ENCODE results near the gene CAMTA1. TPM values are rescaled to one million over a fixed set of nuclear protein-coding genes. Genes with fewer than 3 reads are reported as not detected.
A peak's percentile ranks its signal among the peaks of the same experiment; 100 is the strongest.

Gene CAMTA1
- total RNA-seq, 1 donor from 2014 or later, result 30.6 TPM

DNA sequence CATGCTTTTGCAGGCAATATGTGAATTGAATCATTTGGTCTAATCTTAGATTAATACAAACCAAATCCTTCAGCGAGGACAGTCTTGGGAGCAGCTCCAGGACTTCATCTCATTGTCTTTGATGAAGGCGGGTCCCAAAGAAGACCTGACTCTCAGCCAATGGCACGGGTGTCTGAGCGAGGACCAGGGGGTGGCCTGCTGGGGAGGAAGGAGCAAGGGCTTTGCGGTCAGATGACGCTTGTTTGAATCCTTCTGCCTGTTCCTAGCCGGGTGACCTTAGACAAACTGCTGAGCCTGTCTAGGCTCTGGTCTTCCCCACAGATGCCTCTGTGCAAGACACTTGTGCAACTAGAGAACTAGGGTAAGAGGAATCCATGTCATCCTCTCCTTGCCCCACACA is 673.7 kb downstream of the CAMTA1 start:
- no peak for DNase-seq

DNA sequence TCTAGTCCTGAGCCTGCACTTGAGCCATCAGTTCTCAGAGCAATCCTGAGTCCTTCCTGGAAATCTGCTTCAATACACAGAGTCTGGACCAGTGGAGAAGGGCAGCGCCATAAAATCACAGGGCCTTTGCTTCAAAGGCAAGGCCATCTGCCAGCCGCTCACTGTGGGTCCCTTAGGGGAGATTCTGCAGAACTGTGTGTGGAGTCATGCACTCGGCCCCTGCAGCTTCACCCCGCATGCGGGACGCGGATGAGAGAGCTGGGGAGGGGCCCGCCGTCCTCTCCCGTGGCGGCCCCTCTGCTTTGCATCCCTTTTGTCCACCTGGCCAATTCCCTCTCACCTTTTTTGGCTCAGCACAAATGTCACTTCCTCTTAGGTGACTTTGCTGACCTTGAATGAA is 674.7 kb downstream of the CAMTA1 start:
- no peak for DNase-seq

DNA sequence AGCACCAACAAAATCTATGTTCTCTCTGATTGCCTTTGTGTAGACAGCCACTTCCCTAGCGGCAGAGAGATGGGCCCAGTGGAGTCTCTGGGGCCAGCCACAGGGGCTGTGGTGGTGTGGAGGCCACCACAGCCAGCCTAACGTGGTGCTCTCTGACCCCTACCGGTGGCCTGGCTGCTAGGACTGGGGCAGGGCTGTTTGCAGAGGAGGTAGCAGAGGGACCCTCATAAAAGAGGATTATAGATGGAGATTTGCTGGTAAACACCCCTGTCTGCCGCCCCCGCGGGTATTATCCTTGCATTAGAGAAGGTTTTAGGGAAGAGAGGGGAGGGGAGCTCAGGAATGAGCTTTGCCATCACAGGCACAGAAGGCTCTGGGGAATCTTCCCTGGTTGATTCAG is 675.6 kb downstream of the CAMTA1 start:
- DNase-seq, result no peak

DNA sequence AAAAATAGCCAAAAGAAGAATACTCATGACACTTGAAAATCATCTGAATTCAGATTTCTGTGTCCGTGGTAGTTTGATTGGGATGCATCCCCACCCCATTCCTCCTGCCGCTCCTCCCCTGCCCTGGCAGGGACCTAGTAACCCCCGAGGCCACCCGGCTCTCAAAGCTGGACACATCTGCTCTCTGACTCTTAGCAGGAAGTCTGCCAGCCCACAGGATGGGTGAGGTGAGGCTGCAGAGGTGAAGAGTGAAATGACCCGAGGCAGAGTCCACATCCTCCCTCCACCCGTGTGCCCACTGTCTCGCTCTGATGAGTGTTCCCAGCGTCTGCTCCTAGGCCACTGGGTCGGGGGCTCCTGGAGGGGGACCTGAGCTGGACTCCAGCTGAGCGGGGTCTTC is 677.4 kb downstream of the CAMTA1 start:
- DNase-seq, result no peak

DNA sequence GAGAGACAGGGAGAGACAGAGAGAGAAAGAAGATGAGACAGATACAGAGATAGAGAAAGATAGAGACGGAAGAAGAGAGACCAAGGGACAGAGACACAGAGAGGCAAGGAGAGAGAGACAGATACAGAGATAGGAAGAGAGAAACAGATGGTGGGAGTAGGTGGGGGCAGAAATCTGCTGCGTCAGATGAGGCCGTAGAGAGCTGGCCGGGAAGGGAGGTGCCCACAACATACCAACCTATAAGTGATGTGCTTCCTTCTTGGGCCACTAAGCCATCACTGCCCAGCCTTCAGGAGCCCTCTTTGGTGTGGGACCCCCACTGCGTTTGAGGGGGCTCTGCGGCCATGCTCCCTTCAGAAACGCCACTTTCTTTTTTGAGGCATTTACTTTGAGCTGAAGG is 678.3 kb downstream of the CAMTA1 start:
- DNase-seq, result no peak

DNA sequence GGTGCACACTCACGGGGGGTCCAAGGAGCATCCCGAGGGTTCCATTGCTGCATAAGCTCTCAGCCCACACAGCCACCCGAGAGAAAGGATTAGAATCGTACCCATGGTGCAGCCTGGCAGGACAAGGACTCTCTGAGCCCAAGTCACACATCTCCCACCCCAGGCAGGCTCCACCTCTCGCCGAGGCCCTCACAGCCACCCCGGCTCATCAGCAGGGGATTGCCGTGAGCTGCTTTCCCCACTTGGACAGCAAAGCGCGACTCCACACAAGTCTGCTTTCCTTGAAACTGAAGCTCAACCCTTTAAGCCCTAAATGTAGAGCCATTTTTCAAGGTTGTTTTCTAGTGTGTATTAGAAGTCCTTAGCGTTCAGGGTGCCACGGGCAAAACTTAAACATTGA is 679.5 kb downstream of the CAMTA1 start:
- DNase-seq, result no peak

DNA sequence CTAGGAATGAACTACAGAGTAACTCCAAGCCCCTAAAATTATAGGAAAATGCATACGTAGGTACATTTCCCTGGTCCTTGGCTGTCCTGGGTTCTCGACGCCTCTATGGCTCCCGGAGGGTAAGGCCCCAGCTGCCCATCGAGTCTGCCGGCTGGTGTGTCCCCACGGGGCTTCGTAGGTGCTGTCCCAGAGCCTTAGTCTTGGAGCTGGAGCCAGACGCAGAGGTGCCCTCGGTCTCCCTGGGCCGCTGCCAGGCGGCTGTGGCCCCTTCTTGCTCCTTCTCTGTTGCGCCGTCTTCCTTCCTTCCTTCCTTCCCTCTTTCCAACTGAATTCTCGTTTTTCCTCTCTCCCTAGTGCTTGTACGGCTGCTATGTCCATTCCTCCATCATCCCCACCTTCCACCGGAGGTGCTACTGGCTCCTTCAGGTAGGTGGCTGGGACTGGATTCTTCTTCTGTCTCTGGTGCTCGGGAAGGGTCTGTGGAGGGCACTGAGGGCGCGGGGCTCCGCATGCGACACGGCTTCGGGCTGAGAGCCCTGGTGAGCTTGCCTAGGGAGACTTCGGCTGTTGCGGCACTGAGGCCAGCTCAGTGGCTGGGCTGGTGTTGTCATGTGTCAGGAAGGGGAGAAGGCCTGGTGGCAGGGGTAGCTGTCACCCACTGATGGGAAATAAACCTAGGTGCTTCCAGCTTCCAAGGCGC is 682.4 kb downstream of the CAMTA1 start:
- no peak for DNase-seq

DNA sequence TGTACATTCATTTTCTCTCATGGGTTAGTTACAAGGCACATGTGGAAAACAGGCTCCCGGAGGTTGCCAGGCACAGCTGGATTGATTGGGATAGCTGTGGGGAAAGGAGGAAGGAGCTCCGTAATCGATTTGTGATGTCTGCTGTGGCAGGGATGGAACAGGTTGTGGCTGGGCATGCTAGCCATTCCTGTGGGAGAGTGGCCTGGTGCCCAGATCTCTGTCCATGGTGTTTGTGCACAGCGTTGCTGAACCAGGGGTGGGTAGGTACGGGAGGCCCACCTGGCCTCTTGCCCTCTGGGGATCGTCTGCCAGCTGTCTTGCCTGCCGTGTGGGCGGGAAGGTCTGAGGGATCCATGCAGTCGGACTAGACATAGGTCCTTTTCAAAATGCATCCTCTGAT is 683.0 kb downstream of the CAMTA1 start:
- DNase-seq, result no peak

DNA sequence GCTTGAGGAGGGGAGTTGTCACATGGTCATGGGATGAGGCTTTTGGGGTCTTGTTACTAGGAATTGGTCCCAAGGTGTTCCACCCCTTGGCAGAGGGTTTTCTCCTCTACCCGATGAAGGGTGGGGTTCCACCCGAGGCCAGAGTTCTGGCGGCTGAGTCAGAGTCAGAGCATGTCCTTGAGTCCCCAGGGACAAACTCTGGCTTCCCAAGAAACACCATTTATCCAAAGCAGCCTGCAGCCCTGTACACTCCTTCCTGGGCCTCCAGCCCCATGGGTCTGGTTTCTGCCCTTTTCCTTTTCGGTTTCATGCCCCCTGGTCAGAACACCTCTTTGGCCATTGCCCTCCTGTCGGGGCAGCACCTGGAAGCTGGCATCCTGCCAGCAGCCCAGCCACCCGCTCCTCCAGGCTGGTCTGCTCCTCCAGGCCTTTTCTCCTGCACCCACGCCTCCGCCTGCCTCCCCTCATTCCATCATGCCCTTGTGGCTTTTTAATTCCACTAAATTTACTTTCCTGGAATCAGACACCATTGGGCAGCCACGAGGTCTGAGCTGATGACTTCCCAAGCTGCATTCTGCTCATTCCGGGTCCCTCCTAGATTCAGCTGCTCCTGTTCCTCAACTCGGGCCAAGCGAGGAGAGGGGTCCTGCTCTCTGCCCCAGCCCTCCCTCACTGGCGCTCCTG is 684.1 kb downstream of the CAMTA1 start:
- no peak for DNase-seq

DNA sequence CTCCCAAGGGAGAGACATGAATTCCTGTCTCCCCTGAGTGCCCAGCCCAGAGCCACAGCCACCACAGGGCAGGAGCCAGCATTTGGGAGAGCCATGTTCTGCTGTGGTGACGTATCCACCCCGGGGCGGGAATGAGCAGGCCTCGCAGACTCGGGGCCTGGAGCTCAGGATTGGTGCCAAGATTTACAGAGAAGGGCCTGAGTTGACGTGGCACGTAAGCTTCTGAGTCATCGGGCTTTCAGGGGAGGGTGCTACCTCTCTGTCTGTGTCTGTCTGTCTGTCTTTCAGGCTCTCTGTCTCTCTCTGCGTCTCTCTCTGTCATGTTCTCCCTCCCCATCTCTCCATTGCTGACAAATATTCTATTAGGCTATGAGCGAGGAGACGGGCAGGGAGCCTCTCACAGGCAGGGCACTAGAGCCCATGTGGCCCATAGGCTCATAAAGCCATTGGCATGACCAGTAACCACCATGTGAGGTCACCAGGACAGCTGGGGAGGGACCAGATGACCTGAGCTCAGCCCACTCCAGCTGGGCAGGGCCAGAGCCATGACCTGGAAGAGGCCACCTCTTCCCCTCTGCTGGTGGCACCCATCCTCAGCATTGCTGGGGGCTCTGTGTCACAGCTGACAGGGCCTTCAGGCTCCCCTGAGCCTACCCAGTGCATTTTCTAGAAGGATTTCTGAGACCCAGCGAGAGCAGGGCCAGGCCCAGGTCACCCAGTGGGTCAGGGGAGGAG is 685.8 kb downstream of the CAMTA1 start:
- peak; percentile 71 for DNase-seq

DNA sequence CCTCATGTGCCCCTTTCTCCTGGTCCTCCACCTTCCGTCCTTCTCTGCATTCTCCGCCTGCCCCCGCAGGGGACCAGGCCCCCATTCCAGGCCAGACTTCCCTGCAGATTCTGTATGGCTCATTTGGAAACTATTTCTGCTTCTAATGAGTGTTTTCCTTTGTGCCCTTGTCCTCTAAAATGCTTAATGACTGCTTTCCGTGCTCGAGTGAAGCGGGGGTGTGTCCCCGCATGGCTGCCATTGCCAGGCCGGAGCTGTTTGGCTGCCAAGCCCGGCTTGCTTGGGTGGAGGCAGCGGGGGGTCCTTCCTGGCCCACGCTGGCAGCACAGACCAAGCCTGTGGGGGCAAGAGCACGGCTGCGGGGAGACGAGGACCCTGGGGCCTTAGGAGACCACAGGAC is 686.6 kb downstream of the CAMTA1 start:
- DNase-seq, result peak; percentile 43

DNA sequence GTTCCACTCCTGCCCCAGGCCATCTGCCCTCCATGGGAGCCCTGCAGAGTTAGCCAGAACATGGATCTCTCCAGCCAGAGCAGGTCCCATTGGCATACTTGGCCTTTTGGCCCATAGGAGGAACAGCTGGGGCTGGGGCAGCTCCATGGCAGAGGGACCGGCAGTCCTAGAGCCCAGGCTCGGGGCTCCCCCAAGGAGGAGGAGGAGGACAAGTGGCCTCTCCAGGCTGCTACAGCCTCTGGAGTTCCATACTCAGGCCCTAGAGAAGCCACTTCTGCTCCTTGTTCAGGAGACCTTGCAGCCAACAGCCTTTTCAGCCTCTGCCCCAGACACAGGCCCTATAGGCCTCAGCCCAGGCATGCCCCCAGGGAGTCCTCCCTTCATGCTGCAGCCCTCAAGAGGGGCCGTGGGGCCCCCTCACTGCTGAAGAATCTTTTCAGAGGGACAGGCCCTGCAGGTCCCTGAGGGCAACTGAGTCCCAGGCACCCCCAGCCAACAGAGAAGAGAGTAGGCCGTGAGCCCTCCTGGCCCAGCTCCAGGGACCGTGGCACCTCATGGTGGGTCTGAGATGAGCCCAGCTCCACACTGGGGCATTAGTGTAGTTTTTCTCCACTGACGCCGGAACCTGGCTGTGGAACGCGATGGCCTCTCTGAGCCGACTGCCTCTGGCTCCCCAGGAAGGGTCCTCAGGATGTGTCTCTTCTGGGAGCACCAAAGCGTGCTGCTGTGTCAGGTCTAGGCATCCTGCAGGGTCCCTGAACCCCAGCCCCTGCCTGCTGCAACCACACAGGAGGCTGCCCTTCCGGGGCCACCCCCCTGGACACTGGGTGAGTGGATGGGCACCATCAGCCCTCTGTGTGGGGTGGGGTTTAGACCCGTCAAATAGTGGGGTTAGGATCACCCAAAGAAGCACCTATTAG is 688.2 kb downstream of the CAMTA1 start:
- no peak for DNase-seq

DNA sequence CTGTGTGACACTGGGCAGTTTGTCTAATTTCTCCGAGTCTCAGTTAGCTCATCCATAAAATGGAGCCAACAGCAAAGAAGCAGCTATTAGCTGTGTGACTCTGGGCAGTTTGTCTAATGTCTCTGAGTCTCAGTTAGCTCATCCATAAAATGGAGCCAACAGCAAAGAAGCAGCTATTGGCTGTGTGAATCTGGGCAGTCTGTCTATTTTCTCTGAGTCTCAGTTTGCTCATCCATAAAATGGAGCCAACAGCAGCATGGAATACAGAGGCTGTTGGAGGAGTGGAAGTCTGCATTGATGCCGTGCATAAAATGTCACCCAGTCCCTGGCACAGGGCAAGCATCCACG is 688.9 kb downstream of the CAMTA1 start:
- no peak for DNase-seq

DNA sequence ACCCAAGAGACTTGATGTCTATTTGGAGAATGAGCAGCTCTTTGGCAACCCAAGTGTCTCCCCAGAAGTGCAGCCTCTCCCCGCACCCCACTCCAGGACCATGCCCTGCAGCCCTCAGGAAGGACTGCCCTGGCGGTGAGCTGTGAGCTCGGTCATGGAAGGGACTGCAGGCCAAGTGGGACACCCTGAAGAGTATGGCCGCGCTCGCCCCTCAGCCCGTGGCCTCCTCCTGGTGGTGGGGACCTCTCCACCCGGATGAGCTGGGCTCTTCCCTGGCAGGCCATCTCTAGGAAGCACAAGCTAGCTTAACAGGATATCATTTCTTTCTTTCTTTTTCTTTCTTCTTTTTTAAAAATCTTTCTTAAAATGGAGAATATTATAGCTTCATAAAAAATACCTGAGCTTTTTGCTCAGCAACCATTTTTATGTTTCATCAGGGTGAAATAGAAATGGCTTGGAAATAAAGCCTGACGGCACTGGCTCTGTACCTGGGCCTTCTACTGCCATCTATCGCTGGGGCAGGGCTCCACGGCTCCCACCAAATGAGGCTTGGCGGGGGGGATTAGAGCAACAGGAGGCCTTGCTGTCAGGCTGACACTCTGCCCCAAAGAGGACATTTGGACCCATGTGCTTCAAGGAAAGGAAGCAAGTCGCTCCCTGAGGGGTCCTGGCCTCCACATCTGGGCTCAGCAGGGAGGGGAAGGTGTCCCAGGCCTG is 689.7 kb downstream of the CAMTA1 start:
- no peak for DNase-seq

DNA sequence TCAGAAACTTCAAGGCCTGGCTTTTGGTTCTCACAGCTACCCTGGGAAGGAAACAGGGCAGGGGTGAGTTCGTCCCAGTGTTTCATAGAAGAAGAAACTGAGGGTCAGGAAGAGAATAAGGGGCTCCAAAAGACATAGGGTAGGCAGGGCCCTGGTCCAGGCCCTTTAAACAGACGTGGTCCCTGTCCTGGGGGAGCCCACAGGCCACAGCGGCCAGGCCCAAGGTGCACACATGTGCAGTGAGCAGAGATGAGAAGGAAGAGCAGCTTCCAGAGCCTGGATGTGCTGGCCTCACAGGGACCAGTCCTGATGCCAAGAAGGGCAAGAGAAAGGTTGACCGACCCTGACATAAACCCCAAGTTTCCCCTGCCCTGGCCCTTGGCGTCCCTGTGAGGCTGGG is 690.4 kb downstream of the CAMTA1 start:
- no peak for DNase-seq

DNA sequence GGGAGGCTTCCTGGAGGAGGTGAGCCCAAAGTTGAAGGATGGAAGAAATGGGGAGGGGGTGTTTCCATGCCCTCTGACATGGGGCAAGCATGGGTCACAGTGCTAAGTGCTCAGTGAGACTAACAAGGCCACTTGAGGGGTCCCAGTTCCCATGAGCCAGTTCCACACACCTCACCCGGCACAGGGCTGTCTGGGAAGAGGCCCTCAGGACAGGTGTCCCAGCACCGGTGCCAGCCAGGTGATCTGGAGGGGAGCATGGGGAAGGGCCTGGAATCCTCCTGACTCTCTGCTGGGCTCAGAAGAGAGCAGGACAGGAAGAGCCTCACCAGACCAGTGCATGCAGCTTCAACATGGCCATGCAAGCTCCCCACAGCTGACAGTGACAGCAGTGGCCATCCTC is 691.1 kb downstream of the CAMTA1 start:
- DNase-seq, result no peak

DNA sequence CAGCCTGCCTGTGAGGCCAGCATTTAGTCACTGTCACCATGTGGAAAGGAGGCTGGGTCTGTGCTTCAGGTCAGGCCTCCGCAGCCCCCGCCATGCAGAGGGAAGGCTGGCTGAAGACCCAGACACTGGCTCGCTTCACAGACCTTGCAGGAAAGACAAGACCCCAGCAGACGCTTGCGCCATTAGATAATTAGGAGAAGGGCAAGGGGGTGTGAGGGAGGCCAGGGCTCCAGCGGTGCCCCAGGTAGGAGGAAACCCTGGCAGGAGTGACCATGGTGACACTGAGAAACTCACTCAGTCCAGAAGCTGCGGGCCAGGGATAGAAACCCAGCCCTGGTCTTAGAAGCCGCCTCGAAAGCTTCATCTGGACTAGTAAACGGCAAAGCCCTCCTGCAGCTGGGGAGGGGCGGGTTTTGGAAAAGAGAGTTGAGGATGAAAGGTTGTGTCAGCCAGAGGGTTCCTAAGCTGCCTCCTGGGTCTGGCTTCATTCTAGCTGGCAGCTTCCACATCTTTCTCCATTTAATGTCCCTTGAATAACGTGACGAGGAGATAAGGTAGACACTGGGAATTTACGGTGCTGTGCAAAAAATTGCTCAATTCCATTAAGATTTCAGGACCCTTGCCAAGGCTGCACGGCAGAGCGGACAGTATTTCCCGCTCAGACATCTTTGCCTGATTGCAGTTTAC is 691.8 kb downstream of the CAMTA1 start:
- no peak for DNase-seq

DNA sequence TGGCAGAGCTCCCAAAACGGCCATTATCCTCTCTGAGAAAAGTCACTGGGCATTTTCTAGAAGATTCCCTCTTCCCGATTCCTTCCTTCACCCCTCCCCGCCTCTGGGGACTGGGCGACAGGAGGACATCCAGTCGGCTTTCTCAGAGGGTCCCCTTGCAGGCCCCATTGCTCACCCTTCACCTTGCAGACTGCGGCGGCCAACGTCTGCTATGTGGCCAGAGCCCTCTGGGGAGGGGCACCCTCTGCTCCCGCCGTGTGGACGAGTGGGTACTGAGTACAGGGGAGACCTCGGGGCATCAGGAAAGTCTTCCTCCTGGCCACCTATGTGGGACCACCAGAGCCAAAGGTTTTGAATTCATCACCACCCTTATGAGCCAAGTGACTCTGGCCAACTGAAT is 692.3 kb downstream of the CAMTA1 start:
- DNase-seq, result no peak

DNA sequence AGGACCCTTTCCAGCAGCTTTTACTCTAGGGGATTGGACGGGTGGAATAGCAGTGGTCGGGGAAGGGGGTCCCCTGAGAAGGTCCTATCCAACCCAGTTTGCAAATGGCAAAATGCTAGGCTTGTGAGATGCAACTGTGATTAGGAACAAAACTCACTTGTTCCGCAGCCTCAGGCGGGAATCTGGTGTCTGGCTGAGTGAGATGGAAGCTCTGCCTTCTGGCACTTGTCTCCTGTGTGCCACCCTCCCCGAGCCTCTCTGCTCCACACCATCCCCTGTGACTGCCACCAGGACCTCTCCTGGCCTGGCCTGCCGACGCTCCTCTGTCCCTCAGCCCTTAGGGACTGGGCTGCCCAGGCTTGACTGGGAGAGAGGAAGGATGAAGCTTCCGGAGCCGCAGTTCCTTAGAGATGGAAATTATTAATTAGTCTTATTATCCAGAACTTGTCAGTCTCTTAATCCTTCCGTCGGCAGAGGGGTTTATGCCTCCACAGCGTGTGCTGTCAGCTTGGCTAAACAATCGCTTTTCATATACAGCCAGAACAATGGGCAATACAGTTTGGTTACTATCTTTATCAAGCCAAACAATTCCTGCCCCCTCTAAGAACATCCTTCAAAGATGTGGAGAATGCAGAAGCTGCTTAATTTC is 693.0 kb downstream of the CAMTA1 start:
- DNase-seq, result no peak

DNA sequence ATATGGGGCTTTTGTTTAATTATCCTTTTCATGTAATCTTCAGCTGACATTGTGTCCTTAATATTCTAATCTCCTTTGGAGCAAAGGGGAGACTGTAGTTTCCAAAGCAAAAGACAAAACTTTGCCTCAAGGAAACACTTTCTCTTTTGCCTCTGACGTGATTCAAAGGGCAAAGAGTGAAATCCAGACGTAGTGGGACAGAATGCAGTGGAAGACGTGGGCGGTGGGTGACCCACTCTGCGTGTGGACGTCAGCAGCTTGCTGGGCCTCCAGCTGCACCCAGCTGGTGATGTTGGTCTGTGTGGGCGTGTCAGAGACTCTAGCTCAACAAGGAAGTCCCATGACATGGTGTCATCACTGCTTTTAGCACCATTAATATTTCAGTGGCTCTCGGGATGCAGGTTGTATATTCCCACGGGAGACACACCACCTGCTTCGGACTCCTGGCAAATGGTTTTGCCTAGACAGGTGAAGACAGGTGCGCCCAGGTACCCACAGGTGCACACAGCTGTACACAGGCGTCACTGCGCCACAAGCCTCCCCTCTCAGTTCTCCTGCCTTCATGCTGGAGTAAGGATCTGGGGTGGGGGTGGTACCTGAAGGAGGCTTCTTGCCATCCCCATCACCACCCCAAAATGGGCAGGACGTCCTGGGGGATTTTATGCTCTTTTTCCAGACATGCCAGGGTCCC is 693.7 kb downstream of the CAMTA1 start:
- peak; percentile 23 for DNase-seq

Measured in skin of body (tissue), 2 donors.